IMR-90 (cell line): Measurements from ENCODE around the gene IQGAP2. TPM values are rescaled to one million over a fixed set of nuclear protein-coding genes. Genes with fewer than 3 reads are reported as not detected.
"Not testable (repeated sequence)": the region's sequence is repeated elsewhere in the genome, so short reads cannot be mapped to it uniquely, and the experiment has no call there.

Experiments
- ATAC-seq: fragments of 200-7000 bp; cut with Tn5 transposase; 2 replicates; pipeline ENCODE4 v1.9.1; 2020; ENCODE audit warnings: low read depth, mild to moderate bottlenecking, moderate library complexity
- BruUV-seq: library from RNA; stranded (reverse); fragments of 400-500 nt; replicated peaks from 2 replicates; lab custom pipeline; 2021; lab: Mats Ljungman, UMichigan
- CTCF ChIA-PET: fragments of 300-600 bp; formaldehyde crosslinking; extraction: SDS; loops from one replicate; lab custom pipeline; 2021; ENCODE audit warnings: antibody characterized with exemption; lab: Yijun Ruan, JAX
- POLR2A ChIA-PET: fragments of 300-600 bp; sonication (Branson Sonifier 250); formaldehyde crosslinking; loops from one replicate; lab custom pipeline; 2022; ENCODE audit warnings: antibody characterized with exemption; ENCODE audit not compliant: unreplicated experiment; lab: Charles Lee
- DNase-seq: peaks from one replicate; pipeline ENCODE4 v3.0.0; 2013
- H2AFZ ChIP-seq: replicated peaks from 2 replicates; pipeline ENCODE3; 2013; ENCODE audit warnings: low read length, mild to moderate bottlenecking; ENCODE audit not compliant: poor library complexity
- H2AK5ac ChIP-seq: 2 replicates; pipeline ENCODE4 v1.6.1; 2013; ENCODE audit warnings: low read depth, low read length, inconsistent platforms
- H2AK9ac ChIP-seq: replicated peaks from 2 replicates; pipeline ENCODE3; 2013; ENCODE audit warnings: mild to moderate bottlenecking, low read depth, low read length, moderate library complexity; ENCODE audit not compliant: poor library complexity
- H2BK120ac ChIP-seq: 2 replicates; pipeline ENCODE4 v1.6.1; 2013; ENCODE audit warnings: low read depth, low read length, inconsistent platforms
- H2BK15ac ChIP-seq: 3 replicates; pipeline ENCODE4 v1.6.1; 2013; ENCODE audit warnings: low read depth, low read length, inconsistent platforms
- H2BK20ac ChIP-seq: 2 replicates; pipeline ENCODE4 v1.6.1; 2013; ENCODE audit warnings: low read depth, mild to moderate bottlenecking, inconsistent platforms, low read length, moderate library complexity
- H2BK5ac ChIP-seq: 2 replicates; pipeline ENCODE4 v1.6.1; 2013; ENCODE audit warnings: mild to moderate bottlenecking, low read depth, low read length, inconsistent platforms; ENCODE audit not compliant: poor library complexity, severe bottlenecking
- H3K14ac ChIP-seq: replicated peaks from 2 replicates; pipeline ENCODE4 v1.6.1; 2013; ENCODE audit warnings: low read depth, low read length, inconsistent platforms
- H3K18ac ChIP-seq: 2 replicates; pipeline ENCODE4 v1.6.1; 2013; ENCODE audit warnings: low read depth, low read length, control low read depth
- H3K23ac ChIP-seq: 2 replicates; pipeline ENCODE4 v1.6.1; 2013; ENCODE audit warnings: low read depth, low read length, inconsistent platforms
- H3K27ac ChIP-seq: 2 replicates; pipeline ENCODE4 v1.5.1; 2013; ENCODE audit warnings: mild to moderate bottlenecking, control low read depth, low read length; ENCODE audit not compliant: insufficient read depth
- H3K27me3 ChIP-seq: 2 replicates; pipeline ENCODE4 v1.6.1; 2013; ENCODE audit warnings: low read length; ENCODE audit not compliant: control insufficient read depth, insufficient read depth
- H3K36me3 ChIP-seq: 2 replicates; pipeline ENCODE4 v1.6.1; 2013; ENCODE audit warnings: low read length, mixed read lengths; ENCODE audit not compliant: control insufficient read depth, insufficient read depth
- H3K4ac ChIP-seq: 2 replicates; pipeline ENCODE4 v1.6.1; 2013; ENCODE audit warnings: low read depth, low read length, inconsistent platforms
- H3K4me1 ChIP-seq: 2 replicates; pipeline ENCODE4 v1.6.1; 2013; ENCODE audit warnings: low read length, mixed read lengths; ENCODE audit not compliant: control insufficient read depth, insufficient read depth
- H3K4me2 ChIP-seq: 2 replicates; pipeline ENCODE4 v1.6.1; 2013; ENCODE audit warnings: low read depth, mild to moderate bottlenecking, control low read depth, low read length, moderate library complexity
- H3K4me3 ChIP-seq: 2 replicates; pipeline ENCODE4 v1.5.1; 2013; ENCODE audit warnings: low read depth, mild to moderate bottlenecking, control low read depth, low read length, moderate library complexity; ENCODE audit not compliant: insufficient read depth
- H3K56ac ChIP-seq: 2 replicates; pipeline ENCODE4 v1.6.1; 2013; ENCODE audit warnings: low read length, inconsistent platforms; ENCODE audit not compliant: insufficient read depth; ENCODE audit errors: extremely low read depth
- H3K79me1 ChIP-seq, 2 experiments: 2 replicates each; pipeline ENCODE4 v1.6.1; 2013; ENCODE audit warnings: low read length in 2 of 2, inconsistent platforms in 1 of 2, low read depth in 1 of 2
- H3K9ac ChIP-seq: 2 replicates; pipeline ENCODE4 v1.6.1; 2013; ENCODE audit warnings: low read depth, low read length, control low read depth
- H3K9me1 ChIP-seq: 2 replicates; pipeline ENCODE4 v1.6.1; 2013; ENCODE audit warnings: low read length, inconsistent platforms; ENCODE audit not compliant: insufficient read depth
- H3K9me3 ChIP-seq: 2 replicates; pipeline ENCODE4 v1.6.1; 2013; ENCODE audit warnings: low read length; ENCODE audit not compliant: control insufficient read depth, insufficient read depth
- H4K20me1 ChIP-seq: 2 replicates; pipeline ENCODE4 v1.6.1; 2013; ENCODE audit warnings: low read length, inconsistent platforms; ENCODE audit not compliant: insufficient read depth
- H4K5ac ChIP-seq: 2 replicates; pipeline ENCODE4 v1.6.1; 2013; ENCODE audit warnings: mild to moderate bottlenecking, low read depth, low read length, control low read depth
- H4K8ac ChIP-seq, 2 experiments: 2 replicates each; pipeline ENCODE4 v1.6.1; 2013; ENCODE audit warnings: low read depth in 2 of 2, low read length in 2 of 2, control low read depth in 1 of 2, inconsistent platforms in 1 of 2
- H4K91ac ChIP-seq: 2 replicates; pipeline ENCODE4 v1.6.1; 2013; ENCODE audit warnings: low read depth, low read length, inconsistent platforms; ENCODE audit not compliant: insufficient read depth
- CEBPB ChIP-seq: IDR thresholded peaks from 2 replicates; pipeline ENCODE4 v1.6.1; 2012; ENCODE audit warnings: low read depth, low read length, improper control_type of control experiment
- WGBS, 2 experiments: methylation state at CpG; one replicate each; pipeline versions ENCODE4 v1.1.5 to v1.1.7; 2013; ENCODE audit warnings: missing lambda C conversion rate in 2 of 2; ENCODE audit not compliant: insufficient read length in 1 of 2; ENCODE audit errors: extremely low coverage in 2 of 2; 5-methylcytosine and 5-hydroxymethylcytosine counted together
- dilution Hi-C: fragments of 300-500 bp; cut with HindIII; formaldehyde crosslinking; loops from one replicate; pipeline ENCODE4 v1.14.3; 2018; ENCODE audit warnings: low sequenced_read_pairs; ENCODE audit not compliant: unreplicated experiment
- in situ Hi-C: fragments of 300-500 bp; cut with MboI; formaldehyde crosslinking; loops from 3 replicates; pipeline ENCODE4 v1.14.3; 2019; ENCODE audit warnings: low sequenced_read_pairs, inconsistent platforms, mixed read lengths
- intact Hi-C: fragments of 100-400 bp; cut with micrococcal nuclease; formaldehyde crosslinking; loops from 2 replicates; pipeline ENCODE4 v1.10.0; 2022
- polyA plus RNA-seq, 3 experiments: library from polyadenylated mRNA; depleted of rRNA; stranded (reverse); fragments of >200 nt; gene quantifications; 2 replicates each; pipeline ENCODE4 v1.2.3, GENCODE V29; 2012; ENCODE audit warnings: low replicate concordance in 1 of 3
- total RNA-seq: library from RNA; depleted of rRNA; stranded (reverse); fragments of >200 nt; gene quantifications from 2 replicates; pipeline ENCODE4 v1.2.3, GENCODE V29; 2012

IQGAP2 gene
- total and polyA plus RNA-seq, 2 of the 4 experiments (the other 2 are of a cell fraction): 0.21 to 0.36 TPM

DNA sequence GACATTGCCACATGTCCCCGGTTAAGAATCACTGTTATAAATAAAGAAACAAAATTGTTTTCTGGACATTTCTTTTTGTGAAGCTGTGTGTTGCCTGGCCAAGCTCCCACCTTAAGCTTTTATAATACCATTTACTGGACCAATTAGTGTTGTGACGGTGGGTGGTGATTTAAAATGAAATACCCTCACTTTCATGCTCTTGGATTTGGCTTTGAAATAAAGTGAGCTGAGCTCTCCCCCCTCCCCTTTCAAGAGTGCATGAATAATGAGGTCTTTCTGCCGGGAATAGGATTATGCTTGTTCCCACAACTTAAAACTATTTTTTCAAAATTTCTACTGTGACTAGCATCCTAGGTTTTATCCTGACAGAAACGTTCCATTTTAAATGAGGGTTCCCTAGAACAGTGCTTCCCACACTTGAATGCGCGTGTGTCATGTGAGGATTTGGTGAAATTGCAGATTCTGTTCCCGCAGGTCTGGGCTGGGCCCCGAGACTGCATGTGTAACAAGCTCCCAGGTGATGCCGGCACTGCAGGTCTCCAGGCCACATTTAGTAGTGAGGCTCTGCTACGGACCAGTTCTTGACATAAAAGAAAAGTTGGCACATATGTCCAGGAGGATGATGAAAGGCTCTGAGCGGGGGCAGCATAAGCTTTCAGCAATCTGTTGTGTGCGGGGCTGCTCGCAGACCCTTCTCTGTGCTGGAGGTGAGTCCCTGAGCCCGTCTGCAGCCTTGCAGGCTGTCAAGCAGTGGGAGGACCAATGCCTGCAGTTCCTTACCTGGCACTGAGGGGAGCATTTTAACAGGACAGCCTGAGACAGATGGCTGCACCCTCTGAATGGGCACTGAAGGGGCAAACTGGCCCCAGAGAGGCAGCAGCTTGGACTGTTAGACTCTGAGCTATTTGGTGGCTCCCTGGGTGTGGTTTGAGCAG is 24.4 kb downstream of the IQGAP2 start (continued):
- no peak for TF ChIP-seq CEBPB

DNA sequence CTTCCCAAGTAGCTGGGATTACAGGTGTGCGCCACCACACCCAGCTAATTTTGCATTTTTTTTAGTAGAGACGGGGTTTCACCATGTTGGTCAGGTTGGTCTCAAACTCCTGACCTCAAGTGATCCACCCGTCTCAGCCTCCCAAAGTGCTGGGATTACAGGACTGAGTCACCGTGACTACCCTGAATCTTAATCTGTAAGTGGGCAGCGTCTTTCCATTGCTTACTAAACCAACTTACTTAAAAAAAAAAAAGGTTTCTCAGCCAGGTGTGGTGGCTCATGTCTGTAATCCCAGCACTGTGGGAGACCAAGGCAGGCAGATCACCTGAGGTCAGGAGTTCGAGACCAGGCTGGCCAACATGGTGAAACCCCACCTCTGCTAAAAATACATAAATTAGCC is 25.5 kb downstream of the IQGAP2 start:
- not testable (repeated sequence) for DNase-seq, H3K4ac ChIP-seq

More for the DNA sequence above, 25.5 kb downstream of the IQGAP2 start:
- H3K14ac ChIP-seq, H3K4me1 ChIP-seq, H4K5ac ChIP-seq, H3K9me3 ChIP-seq, H4K91ac ChIP-seq, H2AFZ ChIP-seq, H3K79me1 ChIP-seq, H3K9me1 ChIP-seq, H3K56ac ChIP-seq, in situ Hi-C loops, H2BK5ac ChIP-seq, H3K18ac ChIP-seq, H3K4me2 ChIP-seq, H3K36me3 ChIP-seq, H2AK9ac ChIP-seq, H2BK20ac ChIP-seq, H2BK120ac ChIP-seq, H3K23ac ChIP-seq, H4K20me1 ChIP-seq, H3K27ac ChIP-seq, H3K4me3 ChIP-seq, H3K9ac ChIP-seq, CTCF ChIA-PET, BruUV-seq, dilution Hi-C loops, intact Hi-C loops, ATAC-seq, H2AK5ac ChIP-seq, POLR2A ChIA-PET, H4K8ac ChIP-seq, H2BK15ac ChIP-seq: not testable (repeated sequence)
- peaks cover 13% of the 10 kb centered on the region; the same call in 1 of the 2 replicates for H3K27me3 ChIP-seq
- WGBS, 2 experiments: no CpG with 5 or more reads among the region's 6 CpGs
